ENCODE data around the gene GPD1. TPM values are rescaled to one million over a fixed set of nuclear protein-coding genes. Genes with fewer than 3 reads are reported as not detected.

GPD1 gene
- total RNA-seq (under 1 TPM; 0.55 to 0.70 TPM), polyA plus RNA-seq (not detected)

- H3K9me3 ChIP-seq (ENCODE audit: low read length) = no peaks in the 10 kb centered on the region
- POLR2A ChIA-PET = interaction anchor here (0.5 kb wide), 1 partner anchor 96 kb away, joined by 3 read pairs; no protein-coding TSS in a partner anchor
- H3K27me3 Mint-ChIP-seq = no peaks in the 10 kb centered on the region
- peak within 1 kb of the TSS in 1 of 8 donors; percentile 68 for H3K27ac Mint-ChIP-seq
- H3K4me1 ChIP-seq (ENCODE audit: insufficient read depth, low read length) = no peaks in the 10 kb centered on the region
- H3K27me3 ChIP-seq (ENCODE audit: insufficient read depth, low read length, poor library complexity, severe bottlenecking) = no peaks in the 10 kb centered on the region
- CTCF ChIA-PET = interaction anchor here (0.8 to 5.6 kb wide), 4 partner anchors 7 to 136 kb away, joined by 3 to 41 read pairs (median 4); partner anchors contain the start of gene COX14
- H3K4me3 ChIP-seq (ENCODE audit: low read length) = no peak within 1 kb of the TSS
- DNase-seq = no peak
- peaks cover 0 to 31% (median 7%) of the 10 kb centered on the region in 3 donors for H3K36me3 Mint-ChIP-seq
- no peaks in the 10 kb centered on the region for H3K4me1 Mint-ChIP-seq
- no peaks in the 10 kb centered on the region for H3K36me3 ChIP-seq (ENCODE audit: insufficient read depth, low read length)
- H3K27ac ChIP-seq (ENCODE audit: low read depth, low read length) = no peak within 1 kb of the TSS
- H3K4me3 Mint-ChIP-seq = no peak within 1 kb of the TSS
- no peaks in the 10 kb centered on the region for H3K9me3 Mint-ChIP-seq
Observed at GRCh38 chr12:50103767-50104321, at the start of gene GPD1. GPD1 (plus strand) TSS chr12:50104008; CDS start chr12:50104051, 43 bp downstream.

GRCh38 chr12:50055831-50056638, 47.8 kb upstream of the GPD1 start:
- H3K4me1 ChIP-seq (ENCODE audit: insufficient read depth, low read length) = peaks cover 33% of the 10 kb centered on the region
- no peaks in the 10 kb centered on the region for H3K9me3 Mint-ChIP-seq
- peaks cover 51 to 55% of the 10 kb centered on the region in 2 donors for H3K27me3 Mint-ChIP-seq
- H3K9me3 ChIP-seq (ENCODE audit: low read length) = no peaks in the 10 kb centered on the region
- H3K36me3 ChIP-seq (ENCODE audit: insufficient read depth, low read length) = no peaks in the 10 kb centered on the region
- peaks cover 0 to 2% (median 2%) of the 10 kb centered on the region in 3 donors for H3K36me3 Mint-ChIP-seq
- peak; percentile 34 to 68 (median 38) for DNase-seq
- peak overlapping the region in 1 of 8 donors; percentile 90 for H3K27ac Mint-ChIP-seq
- peaks cover 19% of the 10 kb centered on the region for H3K27me3 ChIP-seq (ENCODE audit: insufficient read depth, low read length, poor library complexity, severe bottlenecking)
- ChIA-PET CTCF (interaction anchor here (0.6 to 3.6 kb wide), 19 partner anchors 9 to 869 kb away, joined by 3 to 41 read pairs (median 4); partner anchors contain the start of gene RACGAP1), POLR2A (interaction anchor here (1.3 kb wide), 1 partner anchor 13 kb away, joined by 3 read pairs; no protein-coding TSS in a partner anchor)
- H3K4me3 Mint-ChIP-seq = peak overlapping the region; percentile 55 to 91 (median 74)
- peaks cover 27 to 48% (median 32%) of the 10 kb centered on the region in 3 donors for H3K4me1 Mint-ChIP-seq
- H3K27ac ChIP-seq (ENCODE audit: low read depth, low read length) = no peak overlapping the region
- H3K4me3 ChIP-seq (ENCODE audit: low read length) = peak overlapping the region; percentile 44

GRCh38 chr12:50056639-50056976, 47.2 kb upstream of the GPD1 start:
- H3K27ac Mint-ChIP-seq = peak overlapping the region in 1 of 8 donors; percentile 57
- H3K36me3 ChIP-seq (ENCODE audit: insufficient read depth, low read length) = no peaks in the 10 kb centered on the region
- H3K4me3 Mint-ChIP-seq = peak overlapping the region in 5 of 7 donors; percentile 83 to 93 (median 88)
- peak overlapping the region; percentile 59 for H3K4me3 ChIP-seq (ENCODE audit: low read length)
- peaks cover 0 to 2% (median under 1%) of the 10 kb centered on the region in 3 donors for H3K36me3 Mint-ChIP-seq
- no peak overlapping the region for H3K27ac ChIP-seq (ENCODE audit: low read depth, low read length)
- H3K9me3 ChIP-seq (ENCODE audit: low read length) = no peaks in the 10 kb centered on the region
- ChIA-PET CTCF (interaction anchor here (0.6 to 3.6 kb wide), 16 partner anchors 9 to 188 kb away, joined by 3 to 41 read pairs (median 4); partner anchors contain the start of gene RACGAP1), POLR2A (interaction anchor here (1.3 kb wide), 1 partner anchor 13 kb away, joined by 3 read pairs; no protein-coding TSS in a partner anchor)
- H3K27me3 Mint-ChIP-seq = peaks cover 50 to 52% of the 10 kb centered on the region in 2 donors
- H3K4me1 ChIP-seq (ENCODE audit: insufficient read depth, low read length) = peaks cover 33% of the 10 kb centered on the region
- peaks cover 19% of the 10 kb centered on the region for H3K27me3 ChIP-seq (ENCODE audit: insufficient read depth, low read length, poor library complexity, severe bottlenecking)
- no peak for DNase-seq
- H3K4me1 Mint-ChIP-seq = peaks cover 27 to 54% (median 32%) of the 10 kb centered on the region in 3 donors
- H3K9me3 Mint-ChIP-seq = no peaks in the 10 kb centered on the region

GRCh38 chr12:50057000-50057841, 46.6 kb upstream of the GPD1 start, which contains the start of gene ASIC1:
ASIC1 (plus strand) TSS chr12:50057596; CDS start chr12:50058767, 1,171 bp downstream.
- peaks cover 46% of the 10 kb centered on the region in 2 donors for H3K27me3 Mint-ChIP-seq
- H3K27ac ChIP-seq (ENCODE audit: low read depth, low read length) = no peak within 1 kb of the TSS
- DNase-seq = peak in 3 of 5 donors; percentile 12 to 68 (median 35)
- peaks cover 18% of the 10 kb centered on the region for H3K27me3 ChIP-seq (ENCODE audit: insufficient read depth, low read length, poor library complexity, severe bottlenecking)
- ChIA-PET POLR2A (interaction anchor here (0.6 to 1.3 kb wide), 2 partner anchors 14 to 708 kb away, joined by 3 read pairs; no protein-coding TSS in a partner anchor), CTCF (interaction anchor here (1.2 to 5.4 kb wide), 8 partner anchors 13 to 90 kb away, joined by 3 to 47 read pairs (median 12); no protein-coding TSS in a partner anchor)
- peaks cover 27 to 54% (median 32%) of the 10 kb centered on the region in 3 donors for H3K4me1 Mint-ChIP-seq
- H3K4me3 Mint-ChIP-seq = peak within 1 kb of the TSS; percentile 69 to 93 (median 88)
- H3K36me3 Mint-ChIP-seq = peaks cover 0 to 2% (median 0%) of the 10 kb centered on the region in 3 donors
- H3K27ac Mint-ChIP-seq = peak within 1 kb of the TSS in 4 of 8 donors; percentile 12 to 73 (median 51)
- H3K4me3 ChIP-seq (ENCODE audit: low read length) = peak within 1 kb of the TSS; percentile 59
- H3K36me3 ChIP-seq (ENCODE audit: insufficient read depth, low read length) = no peaks in the 10 kb centered on the region
- H3K4me1 ChIP-seq (ENCODE audit: insufficient read depth, low read length) = peaks cover 33% of the 10 kb centered on the region
- H3K9me3 Mint-ChIP-seq = no peaks in the 10 kb centered on the region
- H3K9me3 ChIP-seq (ENCODE audit: low read length) = no peaks in the 10 kb centered on the region

- Histone ChIP-seq H3K4me1 (ENCODE audit: insufficient read depth, low read length) (peaks cover 33% of the 10 kb centered on the region), H3K4me3 (ENCODE audit: low read length) (no peak overlapping the region), H3K27me3 (ENCODE audit: insufficient read depth, low read length, poor library complexity, severe bottlenecking) (peaks cover 12% of the 10 kb centered on the region), H3K9me3 (ENCODE audit: low read length) (no peaks in the 10 kb centered on the region), H3K36me3 (ENCODE audit: insufficient read depth, low read length) (no peaks in the 10 kb centered on the region), H3K27ac (ENCODE audit: low read depth, low read length) (no peak overlapping the region)
- Mint-ChIP-seq H3K36me3 (peaks cover 0 to 2% (median 0%) of the 10 kb centered on the region in 3 donors), H3K9me3 (no peaks in the 10 kb centered on the region), H3K27ac (peak overlapping the region in 2 of 8 donors; percentile 63 to 73), H3K4me3 (peak overlapping the region in 6 of 7 donors; percentile 1 to 69 (median 52)), H3K27me3 (peaks cover 39 to 40% of the 10 kb centered on the region in 2 donors), H3K4me1 (peaks cover 27 to 54% (median 32%) of the 10 kb centered on the region in 3 donors)
- ChIA-PET POLR2A (interaction anchor here (0.6 to 1.4 kb wide), 3 partner anchors 10 to 707 kb away, joined by 3 to 5 read pairs (median 3); no protein-coding TSS in a partner anchor), CTCF (interaction anchor here (0.8 to 5.4 kb wide), 6 partner anchors 12 to 91 kb away, joined by 4 to 47 read pairs (median 10); partner anchors contain the start of genes COX14 and SMARCD1)
- no peak for DNase-seq
Observed at GRCh38 chr12:50057896-50058670, 45.7 kb upstream of the GPD1 start.

- POLR2A ChIA-PET = interaction anchor here (0.6 to 1.4 kb wide), 2 partner anchors 9 to 582 kb away, joined by 3 to 5 read pairs; no protein-coding TSS in a partner anchor
- DNase-seq = peak in 1 of 5 donors; percentile 20
Observed at GRCh38 chr12:50058743-50059312, 45.0 kb upstream of the GPD1 start.

More at GRCh38 chr12:50058743-50059312, 45.0 kb upstream of the GPD1 start:
- H3K4me1 ChIP-seq (ENCODE audit: insufficient read depth, low read length) = peaks cover 33% of the 10 kb centered on the region
- H3K36me3 ChIP-seq (ENCODE audit: insufficient read depth, low read length) = no peaks in the 10 kb centered on the region
- CTCF ChIA-PET = interaction anchor here (0.8 to 5.4 kb wide), 9 partner anchors 11 to 117 kb away, joined by 3 to 47 read pairs (median 7); partner anchors contain the start of genes COX14 and SMARCD1
- Mint-ChIP-seq H3K4me1 (peaks cover 27 to 54% (median 32%) of the 10 kb centered on the region in 3 donors), H3K36me3 (peaks cover 0 to 2% (median 0%) of the 10 kb centered on the region in 3 donors), H3K27me3 (peaks cover 36 to 45% of the 10 kb centered on the region in 2 donors), H3K27ac (peak overlapping the region in 3 of 8 donors; percentile 38 to 73 (median 63)), H3K4me3 (peak overlapping the region; percentile 49 to 74 (median 69)), H3K9me3 (no peaks in the 10 kb centered on the region)
- H3K4me3 ChIP-seq (ENCODE audit: low read length) = no peak overlapping the region
- no peak overlapping the region for H3K27ac ChIP-seq (ENCODE audit: low read depth, low read length)
- peaks cover 12% of the 10 kb centered on the region for H3K27me3 ChIP-seq (ENCODE audit: insufficient read depth, low read length, poor library complexity, severe bottlenecking)
- no peaks in the 10 kb centered on the region for H3K9me3 ChIP-seq (ENCODE audit: low read length)

All from CD8-positive, alpha-beta memory T cell (primary cell).